ENCODE measurements around the gene AKAP13.

GRCh38 chr15:85620690-85621049 lies 240.3 kb downstream of the AKAP13 start:
- no peak for TF ChIP-seq GATA2 (IDR thresholded peaks at IDR 0.05; ENCODE audit: low read depth, low read length)
- no peak for TF ChIP-seq GATA3 (IDR thresholded peaks at IDR 0.05; ENCODE audit: low read depth, low read length)
